ENCODE data around the gene TNKS1BP1.
A peak's percentile ranks its signal among the peaks of the same experiment; 100 is the strongest.

Gene TNKS1BP1, protein sequence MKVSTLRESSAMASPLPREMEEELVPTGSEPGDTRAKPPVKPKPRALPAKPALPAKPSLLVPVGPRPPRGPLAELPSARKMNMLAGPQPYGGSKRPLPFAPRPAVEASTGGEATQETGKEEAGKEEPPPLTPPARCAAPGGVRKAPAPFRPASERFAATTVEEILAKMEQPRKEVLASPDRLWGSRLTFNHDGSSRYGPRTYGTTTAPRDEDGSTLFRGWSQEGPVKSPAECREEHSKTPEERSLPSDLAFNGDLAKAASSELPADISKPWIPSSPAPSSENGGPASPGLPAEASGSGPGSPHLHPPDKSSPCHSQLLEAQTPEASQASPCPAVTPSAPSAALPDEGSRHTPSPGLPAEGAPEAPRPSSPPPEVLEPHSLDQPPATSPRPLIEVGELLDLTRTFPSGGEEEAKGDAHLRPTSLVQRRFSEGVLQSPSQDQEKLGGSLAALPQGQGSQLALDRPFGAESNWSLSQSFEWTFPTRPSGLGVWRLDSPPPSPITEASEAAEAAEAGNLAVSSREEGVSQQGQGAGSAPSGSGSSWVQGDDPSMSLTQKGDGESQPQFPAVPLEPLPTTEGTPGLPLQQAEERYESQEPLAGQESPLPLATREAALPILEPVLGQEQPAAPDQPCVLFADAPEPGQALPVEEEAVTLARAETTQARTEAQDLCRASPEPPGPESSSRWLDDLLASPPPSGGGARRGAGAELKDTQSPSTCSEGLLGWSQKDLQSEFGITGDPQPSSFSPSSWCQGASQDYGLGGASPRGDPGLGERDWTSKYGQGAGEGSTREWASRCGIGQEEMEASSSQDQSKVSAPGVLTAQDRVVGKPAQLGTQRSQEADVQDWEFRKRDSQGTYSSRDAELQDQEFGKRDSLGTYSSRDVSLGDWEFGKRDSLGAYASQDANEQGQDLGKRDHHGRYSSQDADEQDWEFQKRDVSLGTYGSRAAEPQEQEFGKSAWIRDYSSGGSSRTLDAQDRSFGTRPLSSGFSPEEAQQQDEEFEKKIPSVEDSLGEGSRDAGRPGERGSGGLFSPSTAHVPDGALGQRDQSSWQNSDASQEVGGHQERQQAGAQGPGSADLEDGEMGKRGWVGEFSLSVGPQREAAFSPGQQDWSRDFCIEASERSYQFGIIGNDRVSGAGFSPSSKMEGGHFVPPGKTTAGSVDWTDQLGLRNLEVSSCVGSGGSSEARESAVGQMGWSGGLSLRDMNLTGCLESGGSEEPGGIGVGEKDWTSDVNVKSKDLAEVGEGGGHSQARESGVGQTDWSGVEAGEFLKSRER (N-terminal part only)

DNA sequence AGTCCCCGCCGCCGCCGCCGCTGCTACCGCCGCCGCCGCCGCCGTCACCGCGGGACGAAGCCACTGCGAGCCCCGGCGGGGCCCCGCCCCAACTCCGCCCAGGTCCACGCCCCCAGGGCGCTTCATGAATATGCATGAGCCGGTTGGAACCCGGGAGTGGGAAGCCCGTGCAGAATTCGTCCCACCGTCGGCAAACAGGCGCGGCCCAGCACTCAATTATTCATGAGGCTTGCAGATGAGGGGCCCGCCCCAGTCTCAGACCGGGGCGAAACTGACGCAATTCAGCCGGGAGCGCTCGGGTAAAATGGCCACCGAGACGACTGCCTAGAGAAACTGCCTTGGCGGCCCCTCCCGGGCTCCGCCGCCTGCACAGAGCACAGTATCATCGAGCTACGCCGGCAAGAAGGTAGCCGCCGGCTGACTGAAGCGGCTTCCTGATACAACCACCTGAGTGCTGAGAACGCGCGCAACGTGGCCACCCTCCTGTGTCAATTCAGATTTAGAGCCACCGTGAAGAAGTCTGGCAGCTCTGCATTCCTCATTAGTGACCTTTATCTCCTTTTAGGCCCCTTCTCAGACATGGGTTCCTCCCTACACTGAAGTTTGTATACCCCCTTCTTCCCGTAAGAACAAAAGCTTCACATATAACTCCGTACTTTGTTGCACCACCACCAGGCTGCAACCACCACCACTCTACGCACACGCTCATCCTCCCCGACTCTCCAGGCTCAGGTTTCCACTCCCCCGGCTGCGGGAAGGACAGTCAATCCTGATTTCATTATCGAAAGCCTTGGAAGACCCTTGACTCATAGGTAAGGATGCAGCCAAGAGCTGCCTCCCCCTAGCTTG, at the start of gene TNKS1BP1:
Gene TNKS1BP1 (minus strand): TSS at position 67 of the 849 bp plus-strand sequence. CDS start 3,067 bp downstream, outside the sequence.
- peak within 1 kb of the TSS; percentile 71 for H3K27ac ChIP-seq (ENCODE audit: low read depth, low read length)
- peaks cover 46% of the 10 kb centered on the region for H3K36me3 ChIP-seq (ENCODE audit: insufficient read depth, low read length)

GRCh38 chr11:57373146-57373545, 48.4 kb upstream of the TNKS1BP1 start:
- Histone ChIP-seq H3K4me3 (ENCODE audit: low read depth in 1 of 2, low read length in 2 of 2) (no peak overlapping the region), H3K4me1 (ENCODE audit: insufficient read depth, low read length) (no peaks in the 10 kb centered on the region), H3K36me3 (ENCODE audit: insufficient read depth, low read length) (no peaks in the 10 kb centered on the region), H3K9ac (ENCODE audit: low read length) (no peak overlapping the region), H3K27ac (ENCODE audit: low read depth, low read length) (no peak overlapping the region), H3K27me3 (ENCODE audit: control insufficient read depth in 1 of 2, insufficient read depth in 2 of 2, low read length in 2 of 2) (peaks cover 0 to 4% of the 10 kb centered on the region in 2 donors), H3K9me3 (ENCODE audit: low read length) (no peaks in the 10 kb centered on the region)

More for the DNA sequence above, at the start of gene TNKS1BP1:
- Histone ChIP-seq H3K27me3 (ENCODE audit: control insufficient read depth in 1 of 2, insufficient read depth in 2 of 2, low read length in 2 of 2) (no peaks in the 10 kb centered on the region), H3K9me3 (ENCODE audit: low read length) (no peaks in the 10 kb centered on the region), H3K9ac (ENCODE audit: low read length) (peak within 1 kb of the TSS; percentile 82), H3K4me3 (ENCODE audit: low read depth in 1 of 2, low read length in 2 of 2) (peak within 1 kb of the TSS; percentile 71 to 83), H3K4me1 (ENCODE audit: insufficient read depth, low read length) (peaks cover 40% of the 10 kb centered on the region)

DNA sequence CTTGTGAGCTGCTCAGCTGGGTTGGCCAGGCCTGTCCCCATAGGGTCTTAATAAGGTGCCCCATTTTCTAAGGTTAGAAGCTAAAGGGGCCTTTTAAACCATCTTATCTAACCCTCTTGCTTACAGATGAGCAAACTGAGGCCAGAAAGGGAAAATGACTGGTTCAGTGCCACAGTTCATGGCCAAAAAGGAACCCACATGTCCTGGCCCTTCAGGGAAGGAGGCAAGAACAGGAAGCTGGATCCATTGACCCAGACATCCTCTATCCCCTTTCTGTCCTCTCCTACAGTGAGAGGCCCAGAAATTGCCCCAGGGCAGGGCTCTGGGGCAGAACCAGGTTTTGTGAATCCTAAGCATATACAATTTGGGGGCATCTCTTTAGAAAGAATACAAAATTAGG, 46.2 kb upstream of the TNKS1BP1 start:
- Histone ChIP-seq H3K4me3 (ENCODE audit: low read depth in 1 of 2, low read length in 2 of 2) (no peak overlapping the region), H3K9me3 (ENCODE audit: low read length) (no peaks in the 10 kb centered on the region), H3K27ac (ENCODE audit: low read depth, low read length) (no peak overlapping the region), H3K9ac (ENCODE audit: low read length) (no peak overlapping the region), H3K27me3 (ENCODE audit: control insufficient read depth in 1 of 2, insufficient read depth in 2 of 2, low read length in 2 of 2) (no peaks in the 10 kb centered on the region), H3K4me1 (ENCODE audit: insufficient read depth, low read length) (no peaks in the 10 kb centered on the region), H3K36me3 (ENCODE audit: insufficient read depth, low read length) (no peaks in the 10 kb centered on the region)

DNA sequence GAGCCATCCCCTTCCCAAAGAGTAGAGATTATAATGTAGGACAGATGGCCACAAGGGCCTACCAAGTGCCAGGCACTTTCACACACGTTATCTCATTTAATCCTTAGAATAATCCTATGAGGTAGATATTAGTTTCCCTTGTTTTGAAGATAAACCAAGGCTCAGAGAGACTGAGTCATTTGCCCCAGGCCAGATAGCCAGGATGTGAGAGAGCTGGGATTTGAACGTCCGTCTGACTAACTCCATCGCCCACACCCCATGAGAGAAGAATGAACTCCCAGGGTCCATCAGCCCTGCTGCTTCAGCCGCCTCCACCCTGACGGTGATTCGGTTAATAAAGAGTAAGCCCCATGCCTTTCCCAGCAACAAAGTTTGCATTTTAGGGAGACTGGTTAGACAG, 45.5 kb upstream of the TNKS1BP1 start:
- Histone ChIP-seq H3K36me3 (ENCODE audit: insufficient read depth, low read length) (no peaks in the 10 kb centered on the region), H3K9me3 (ENCODE audit: low read length) (no peaks in the 10 kb centered on the region), H3K4me1 (ENCODE audit: insufficient read depth, low read length) (no peaks in the 10 kb centered on the region), H3K9ac (ENCODE audit: low read length) (no peak overlapping the region), H3K27me3 (ENCODE audit: control insufficient read depth in 1 of 2, insufficient read depth in 2 of 2, low read length in 2 of 2) (no peaks in the 10 kb centered on the region), H3K4me3 (ENCODE audit: low read depth in 1 of 2, low read length in 2 of 2) (no peak overlapping the region), H3K27ac (ENCODE audit: low read depth, low read length) (no peak overlapping the region)

DNA sequence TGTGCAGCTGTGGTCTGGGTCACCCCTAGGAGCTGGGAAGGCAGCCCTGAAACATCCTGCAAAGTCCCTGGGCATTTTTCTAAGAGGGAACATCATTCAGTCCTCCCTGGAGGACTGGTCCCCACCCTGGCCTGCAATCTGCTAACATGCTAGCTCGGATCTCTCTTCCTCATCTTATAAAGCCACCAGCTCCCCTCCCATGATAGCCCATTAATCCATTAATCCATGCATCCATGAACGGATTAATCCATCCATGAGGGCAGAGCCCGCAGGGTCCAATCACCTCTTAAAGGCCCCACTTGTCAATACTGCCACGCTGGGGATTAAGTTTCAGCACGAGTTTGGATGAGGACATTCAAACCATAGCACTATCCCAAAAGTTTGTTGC, 44.1 kb upstream of the TNKS1BP1 start:
- Histone ChIP-seq H3K27ac (ENCODE audit: low read depth, low read length) (no peak overlapping the region), H3K4me1 (ENCODE audit: insufficient read depth, low read length) (no peaks in the 10 kb centered on the region), H3K9ac (ENCODE audit: low read length) (no peak overlapping the region)

DNA sequence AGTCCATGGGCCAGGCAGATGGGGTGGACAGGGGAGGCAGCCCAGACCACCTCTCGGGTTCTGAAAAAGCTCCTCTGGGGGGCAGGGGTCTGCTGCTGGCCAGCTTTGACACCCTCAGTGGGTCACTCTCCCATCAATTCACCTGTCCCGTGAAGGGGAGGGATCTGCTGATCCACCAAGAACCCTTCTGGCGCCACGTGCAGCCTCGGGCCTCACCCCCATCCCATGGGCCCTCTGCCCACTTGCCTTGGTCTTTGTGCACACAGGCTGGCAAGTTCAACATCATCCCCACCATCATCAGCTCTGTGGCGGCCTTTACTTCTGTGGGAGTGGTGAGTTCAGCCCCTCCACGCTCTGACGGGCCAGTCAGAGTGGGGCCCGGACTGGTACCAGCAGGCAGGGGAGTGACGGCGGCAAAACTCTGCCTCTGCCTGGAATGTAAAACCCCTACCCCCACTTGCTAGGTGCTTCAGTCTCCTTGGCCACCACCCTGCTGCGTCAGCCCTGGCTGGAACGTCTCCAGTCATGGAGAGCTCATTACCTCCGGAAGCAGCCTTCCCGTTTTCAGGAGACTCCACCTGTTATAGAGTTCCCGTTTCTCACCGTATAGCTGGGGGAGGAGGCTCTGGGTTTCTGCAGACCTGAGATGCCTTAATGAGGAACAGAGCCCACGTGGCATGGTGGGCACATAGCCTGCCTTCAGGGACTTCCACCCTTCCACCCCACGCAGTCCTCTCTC, 43.5 kb upstream of the TNKS1BP1 start:
- Histone ChIP-seq H3K9me3 (ENCODE audit: low read length) (peaks cover 1% of the 10 kb centered on the region), H3K4me1 (ENCODE audit: insufficient read depth, low read length) (no peaks in the 10 kb centered on the region), H3K27ac (ENCODE audit: low read depth, low read length) (no peak overlapping the region), H3K36me3 (ENCODE audit: insufficient read depth, low read length) (no peaks in the 10 kb centered on the region), H3K27me3 (ENCODE audit: control insufficient read depth in 1 of 2, insufficient read depth in 2 of 2, low read length in 2 of 2) (no peaks in the 10 kb centered on the region), H3K4me3 (ENCODE audit: low read depth in 1 of 2, low read length in 2 of 2) (no peak overlapping the region), H3K9ac (ENCODE audit: low read length) (no peak overlapping the region)

More for the DNA sequence above, 44.1 kb upstream of the TNKS1BP1 start:
- no peak overlapping the region for H3K4me3 ChIP-seq (ENCODE audit: low read depth in 1 of 2, low read length in 2 of 2)
- H3K27me3 ChIP-seq (ENCODE audit: control insufficient read depth in 1 of 2, insufficient read depth in 2 of 2, low read length in 2 of 2) = no peaks in the 10 kb centered on the region
- no peaks in the 10 kb centered on the region for H3K36me3 ChIP-seq (ENCODE audit: insufficient read depth, low read length)
- H3K9me3 ChIP-seq (ENCODE audit: low read length) = no peaks in the 10 kb centered on the region

- Histone ChIP-seq H3K4me3 (ENCODE audit: low read depth in 1 of 2, low read length in 2 of 2) (no peak overlapping the region), H3K4me1 (ENCODE audit: insufficient read depth, low read length) (no peaks in the 10 kb centered on the region), H3K9me3 (ENCODE audit: low read length) (peaks cover 4% of the 10 kb centered on the region), H3K27me3 (ENCODE audit: control insufficient read depth in 1 of 2, insufficient read depth in 2 of 2, low read length in 2 of 2) (no peaks in the 10 kb centered on the region), H3K27ac (ENCODE audit: low read depth, low read length) (no peak overlapping the region), H3K36me3 (ENCODE audit: insufficient read depth, low read length) (no peaks in the 10 kb centered on the region), H3K9ac (ENCODE audit: low read length) (no peak overlapping the region)
These were observed 40.3 kb upstream of the TNKS1BP1 start for GRCh38 chr11:57364851-57365660.

- Histone ChIP-seq H3K27ac (ENCODE audit: low read depth, low read length) (no peak overlapping the region), H3K4me3 (ENCODE audit: low read depth in 1 of 2, low read length in 2 of 2) (no peak overlapping the region), H3K27me3 (ENCODE audit: control insufficient read depth in 1 of 2, insufficient read depth in 2 of 2, low read length in 2 of 2) (no peaks in the 10 kb centered on the region), H3K9ac (ENCODE audit: low read length) (no peak overlapping the region), H3K36me3 (ENCODE audit: insufficient read depth, low read length) (no peaks in the 10 kb centered on the region), H3K9me3 (ENCODE audit: low read length) (peaks cover 4% of the 10 kb centered on the region), H3K4me1 (ENCODE audit: insufficient read depth, low read length) (no peaks in the 10 kb centered on the region)
These were observed 38.7 kb upstream of the TNKS1BP1 start for GRCh38 chr11:57363131-57364080.

DNA sequence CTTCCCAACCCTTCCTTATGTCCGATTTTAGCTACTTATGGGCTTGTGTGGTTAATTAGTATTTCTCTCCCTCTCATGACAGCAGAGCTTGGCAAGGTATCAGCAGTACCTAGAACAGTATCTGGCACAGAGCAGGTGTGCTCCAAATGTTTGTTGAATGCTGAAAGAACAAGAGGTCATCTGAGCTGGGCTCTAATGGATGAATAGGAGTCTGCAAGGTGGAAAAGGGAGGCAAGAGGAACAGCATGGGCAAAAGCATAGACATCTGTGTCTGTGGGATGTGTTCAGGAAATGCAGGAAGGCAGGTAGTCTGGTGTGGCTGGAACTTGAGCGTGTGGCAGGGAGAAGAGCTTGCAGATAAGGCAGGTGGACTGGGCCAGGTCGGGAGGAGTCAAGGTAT, 37.2 kb upstream of the TNKS1BP1 start:
- H3K27me3 ChIP-seq (ENCODE audit: control insufficient read depth in 1 of 2, insufficient read depth in 2 of 2, low read length in 2 of 2) = no peaks in the 10 kb centered on the region

More for the DNA sequence above, 37.2 kb upstream of the TNKS1BP1 start:
- H3K4me3 ChIP-seq (ENCODE audit: low read depth in 1 of 2, low read length in 2 of 2) = no peak overlapping the region
- H3K9ac ChIP-seq (ENCODE audit: low read length) = no peak overlapping the region
- H3K9me3 ChIP-seq (ENCODE audit: low read length) = peaks cover 4% of the 10 kb centered on the region
- H3K36me3 ChIP-seq (ENCODE audit: insufficient read depth, low read length) = no peaks in the 10 kb centered on the region
- no peak overlapping the region for H3K27ac ChIP-seq (ENCODE audit: low read depth, low read length)
- H3K4me1 ChIP-seq (ENCODE audit: insufficient read depth, low read length) = peaks cover 4% of the 10 kb centered on the region
